HL-60 (cell line): ENCODE measurements around the gene ANKRD44.

Source experiments
- DNase-seq, 2 experiments: peaks; one replicate each; pipeline ENCODE4 v3.0.0-alpha.2; 2010 to 2020; ENCODE audit warnings: low read depth in 1 of 2, low spot score in 1 of 2
- H3K27ac ChIP-seq: fragments of 250-450 bp; sonication (Bioruptor Pico); replicated peaks from 2 replicates; pipeline ENCODE4 v1.5.1; 2020; ENCODE audit warnings: mild to moderate bottlenecking, moderate library complexity
- H3K27me3 ChIP-seq: fragments of 250-450 bp; sonication (Bioruptor Pico); 2 replicates; pipeline ENCODE4 v1.5.1; 2021; ENCODE audit warnings: mild to moderate bottlenecking, moderate library complexity; ENCODE audit not compliant: insufficient read depth, poor library complexity, severe bottlenecking
- H3K4me3 ChIP-seq: replicated peaks from 2 replicates; pipeline ENCODE4 v1.5.1; 2011; ENCODE audit warnings: mild to moderate bottlenecking, control low read depth, low read length; ENCODE audit not compliant: insufficient read depth
- GABPA ChIP-seq: IDR thresholded peaks from 2 replicates; pipeline ENCODE4 v1.6.1; 2012; ENCODE audit warnings: low read depth
- POLR2AphosphoS5 ChIP-seq: IDR thresholded peaks from 2 replicates; pipeline ENCODE4 v1.6.1; 2012; ENCODE audit warnings: low read depth
- SPI1 ChIP-seq: IDR thresholded peaks from 2 replicates; pipeline ENCODE4 v1.6.1; 2012; ENCODE audit warnings: low read depth, mild to moderate bottlenecking, borderline replicate concordance
- TF ChIP-seq, protein P1 (sequence below): IDR thresholded peaks from 2 replicates; pipeline ENCODE4 v1.6.1; 2012; ENCODE audit warnings: low read depth; ENCODE audit not compliant: insufficient replicate concordance
- TF ChIP-seq, protein P2 (sequence below): IDR thresholded peaks from one replicate; pipeline ENCODE4 v1.5.1; 2011; ENCODE audit warnings: low read length, control low read depth, inconsistent platforms; ENCODE audit not compliant: insufficient read depth

The ANKRD44 gene

DNA sequence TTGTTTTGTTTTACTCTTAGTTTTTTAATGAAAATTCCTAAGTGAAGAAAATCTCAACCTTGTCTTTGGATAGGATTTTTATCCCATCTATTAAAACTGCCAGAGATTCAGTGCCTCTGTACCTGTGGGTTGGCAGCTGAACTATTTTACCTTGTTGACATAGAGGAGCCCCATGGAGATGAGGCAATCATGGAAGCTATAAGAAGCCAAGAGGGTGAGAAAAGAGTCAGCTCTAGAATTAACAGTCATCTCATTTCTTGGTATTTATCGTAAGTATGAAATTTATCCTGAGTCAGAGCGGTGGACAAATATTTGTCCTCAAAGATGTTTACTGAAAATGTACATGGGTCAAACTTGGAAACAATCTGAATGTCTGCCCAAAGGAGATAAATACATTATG is 348.3 kb downstream of the ANKRD44 start:
- Histone ChIP-seq H3K27me3 (no peaks in the 10 kb centered on the region), H3K4me3 (no peak overlapping the region), H3K27ac (no peak overlapping the region)
- DNase-seq, result no peak
- no peak for TF ChIP-seq SPI1
- no peak for TF ChIP-seq POLR2AphosphoS5
- TF ChIP-seq, protein P1, sequence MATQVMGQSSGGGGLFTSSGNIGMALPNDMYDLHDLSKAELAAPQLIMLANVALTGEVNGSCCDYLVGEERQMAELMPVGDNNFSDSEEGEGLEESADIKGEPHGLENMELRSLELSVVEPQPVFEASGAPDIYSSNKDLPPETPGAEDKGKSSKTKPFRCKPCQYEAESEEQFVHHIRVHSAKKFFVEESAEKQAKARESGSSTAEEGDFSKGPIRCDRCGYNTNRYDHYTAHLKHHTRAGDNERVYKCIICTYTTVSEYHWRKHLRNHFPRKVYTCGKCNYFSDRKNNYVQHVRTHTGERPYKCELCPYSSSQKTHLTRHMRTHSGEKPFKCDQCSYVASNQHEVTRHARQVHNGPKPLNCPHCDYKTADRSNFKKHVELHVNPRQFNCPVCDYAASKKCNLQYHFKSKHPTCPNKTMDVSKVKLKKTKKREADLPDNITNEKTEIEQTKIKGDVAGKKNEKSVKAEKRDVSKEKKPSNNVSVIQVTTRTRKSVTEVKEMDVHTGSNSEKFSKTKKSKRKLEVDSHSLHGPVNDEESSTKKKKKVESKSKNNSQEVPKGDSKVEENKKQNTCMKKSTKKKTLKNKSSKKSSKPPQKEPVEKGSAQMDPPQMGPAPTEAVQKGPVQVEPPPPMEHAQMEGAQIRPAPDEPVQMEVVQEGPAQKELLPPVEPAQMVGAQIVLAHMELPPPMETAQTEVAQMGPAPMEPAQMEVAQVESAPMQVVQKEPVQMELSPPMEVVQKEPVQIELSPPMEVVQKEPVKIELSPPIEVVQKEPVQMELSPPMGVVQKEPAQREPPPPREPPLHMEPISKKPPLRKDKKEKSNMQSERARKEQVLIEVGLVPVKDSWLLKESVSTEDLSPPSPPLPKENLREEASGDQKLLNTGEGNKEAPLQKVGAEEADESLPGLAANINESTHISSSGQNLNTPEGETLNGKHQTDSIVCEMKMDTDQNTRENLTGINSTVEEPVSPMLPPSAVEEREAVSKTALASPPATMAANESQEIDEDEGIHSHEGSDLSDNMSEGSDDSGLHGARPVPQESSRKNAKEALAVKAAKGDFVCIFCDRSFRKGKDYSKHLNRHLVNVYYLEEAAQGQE, result no peak
- TF ChIP-seq GABPA, result no peak
- TF ChIP-seq, protein P2, sequence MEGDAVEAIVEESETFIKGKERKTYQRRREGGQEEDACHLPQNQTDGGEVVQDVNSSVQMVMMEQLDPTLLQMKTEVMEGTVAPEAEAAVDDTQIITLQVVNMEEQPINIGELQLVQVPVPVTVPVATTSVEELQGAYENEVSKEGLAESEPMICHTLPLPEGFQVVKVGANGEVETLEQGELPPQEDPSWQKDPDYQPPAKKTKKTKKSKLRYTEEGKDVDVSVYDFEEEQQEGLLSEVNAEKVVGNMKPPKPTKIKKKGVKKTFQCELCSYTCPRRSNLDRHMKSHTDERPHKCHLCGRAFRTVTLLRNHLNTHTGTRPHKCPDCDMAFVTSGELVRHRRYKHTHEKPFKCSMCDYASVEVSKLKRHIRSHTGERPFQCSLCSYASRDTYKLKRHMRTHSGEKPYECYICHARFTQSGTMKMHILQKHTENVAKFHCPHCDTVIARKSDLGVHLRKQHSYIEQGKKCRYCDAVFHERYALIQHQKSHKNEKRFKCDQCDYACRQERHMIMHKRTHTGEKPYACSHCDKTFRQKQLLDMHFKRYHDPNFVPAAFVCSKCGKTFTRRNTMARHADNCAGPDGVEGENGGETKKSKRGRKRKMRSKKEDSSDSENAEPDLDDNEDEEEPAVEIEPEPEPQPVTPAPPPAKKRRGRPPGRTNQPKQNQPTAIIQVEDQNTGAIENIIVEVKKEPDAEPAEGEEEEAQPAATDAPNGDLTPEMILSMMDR, result no peak

DNA sequence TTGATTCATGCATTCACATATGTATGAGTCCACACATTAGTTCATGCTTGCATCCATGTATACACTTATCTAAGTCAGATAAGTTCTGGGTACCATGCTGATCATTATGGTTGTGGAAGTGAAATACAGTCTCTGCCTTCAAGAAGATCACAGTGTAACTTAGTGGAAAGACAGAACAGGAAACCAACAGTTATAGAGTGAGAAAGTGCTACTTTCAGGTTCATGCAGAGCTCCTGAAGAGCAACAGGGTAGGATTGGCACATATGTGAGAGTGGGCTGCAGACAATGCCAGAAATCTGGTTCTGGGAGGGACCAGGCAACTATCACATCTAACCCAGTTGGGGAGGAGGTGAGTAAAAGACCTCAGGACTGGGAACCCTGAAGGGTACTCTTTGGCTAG is 348.7 kb downstream of the ANKRD44 start:
- H3K27ac ChIP-seq, result no peak overlapping the region
- TF ChIP-seq, protein P1, result no peak
- TF ChIP-seq SPI1 (no peak), POLR2AphosphoS5 (no peak), GABPA (no peak)
- TF ChIP-seq, protein P2, result no peak
- H3K4me3 ChIP-seq, result no peak overlapping the region
- no peak for DNase-seq
- H3K27me3 ChIP-seq, result no peaks in the 10 kb centered on the region

DNA sequence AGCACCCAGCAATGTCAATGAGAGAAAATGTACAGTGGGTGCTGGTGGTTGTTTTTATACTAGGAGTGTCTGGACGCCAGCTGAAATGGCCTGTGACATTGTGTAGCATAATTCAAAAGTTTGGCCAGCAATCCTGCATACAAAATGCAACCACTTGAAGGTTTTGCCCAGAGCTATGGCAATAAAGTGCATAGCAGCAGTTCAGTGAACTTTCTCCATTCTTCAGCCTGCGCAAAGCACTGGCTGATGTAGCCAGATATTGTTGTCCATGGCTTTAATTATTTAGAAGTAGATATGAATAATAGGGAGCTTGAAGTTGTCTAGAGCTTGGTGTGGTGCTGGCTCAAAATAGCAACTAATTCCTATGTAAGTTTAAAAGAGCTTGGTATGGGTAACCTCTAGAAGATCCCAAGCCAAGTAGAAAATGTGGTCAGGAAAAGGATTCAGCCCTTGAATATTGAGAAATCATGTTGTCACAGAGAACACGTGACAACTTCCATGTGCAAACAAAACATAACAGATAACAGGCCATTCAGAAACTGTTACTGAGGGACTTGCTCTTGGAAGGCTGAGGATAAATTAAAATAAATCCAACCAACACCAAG is 350.7 kb downstream of the ANKRD44 start:
- TF ChIP-seq, protein P2, result no peak
- TF ChIP-seq, protein P1, result no peak
- TF ChIP-seq POLR2AphosphoS5 (no peak), GABPA (no peak), SPI1 (no peak)
- no peak overlapping the region for H3K27ac ChIP-seq
- H3K4me3 ChIP-seq, result no peak overlapping the region
- DNase-seq, result no peak
- no peaks in the 10 kb centered on the region for H3K27me3 ChIP-seq
